Astrocyte (in vitro differentiated cells and primary cell): ENCODE results near the gene FAM131A.

ENCODE experiments used
- EZH2 ChIP-seq: IDR thresholded peaks from 2 replicates; pipeline ENCODE4 v1.6.1; 2012; ENCODE audit warnings: mild to moderate bottlenecking, low read length, inconsistent platforms; ENCODE audit not compliant: insufficient read depth
- TF ChIP-seq, protein P1 (sequence below): IDR thresholded peaks from 2 replicates; pipeline ENCODE4 v1.5.1; 2011; ENCODE audit warnings: low read depth, mild to moderate bottlenecking, inconsistent platforms, low read length, moderate library complexity; ENCODE audit not compliant: insufficient read depth

DNA sequence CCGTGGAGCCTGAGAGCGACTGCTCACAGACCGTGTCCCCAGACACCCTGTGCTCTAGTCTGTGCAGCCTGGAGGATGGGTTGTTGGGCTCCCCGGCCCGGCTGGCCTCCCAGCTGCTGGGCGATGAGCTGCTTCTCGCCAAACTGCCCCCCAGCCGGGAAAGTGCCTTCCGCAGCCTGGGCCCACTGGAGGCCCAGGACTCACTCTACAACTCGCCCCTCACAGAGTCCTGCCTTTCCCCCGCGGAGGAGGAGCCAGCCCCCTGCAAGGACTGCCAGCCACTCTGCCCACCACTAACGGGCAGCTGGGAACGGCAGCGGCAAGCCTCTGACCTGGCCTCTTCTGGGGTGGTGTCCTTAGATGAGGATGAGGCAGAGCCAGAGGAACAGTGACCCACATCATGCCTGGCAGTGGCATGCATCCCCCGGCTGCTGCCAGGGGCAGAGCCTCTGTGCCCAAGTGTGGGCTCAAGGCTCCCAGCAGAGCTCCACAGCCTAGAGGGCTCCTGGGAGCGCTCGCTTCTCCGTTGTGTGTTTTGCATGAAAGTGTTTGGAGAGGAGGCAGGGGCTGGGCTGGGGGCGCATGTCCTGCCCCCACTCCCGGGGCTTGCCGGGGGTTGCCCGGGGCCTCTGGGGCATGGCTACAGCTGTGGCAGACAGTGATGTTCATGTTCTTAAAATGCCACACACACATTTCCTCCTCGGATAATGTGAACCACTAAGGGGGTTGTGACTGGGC, 7.3 kb downstream of the FAM131A start:
- TF ChIP-seq, protein P1, sequence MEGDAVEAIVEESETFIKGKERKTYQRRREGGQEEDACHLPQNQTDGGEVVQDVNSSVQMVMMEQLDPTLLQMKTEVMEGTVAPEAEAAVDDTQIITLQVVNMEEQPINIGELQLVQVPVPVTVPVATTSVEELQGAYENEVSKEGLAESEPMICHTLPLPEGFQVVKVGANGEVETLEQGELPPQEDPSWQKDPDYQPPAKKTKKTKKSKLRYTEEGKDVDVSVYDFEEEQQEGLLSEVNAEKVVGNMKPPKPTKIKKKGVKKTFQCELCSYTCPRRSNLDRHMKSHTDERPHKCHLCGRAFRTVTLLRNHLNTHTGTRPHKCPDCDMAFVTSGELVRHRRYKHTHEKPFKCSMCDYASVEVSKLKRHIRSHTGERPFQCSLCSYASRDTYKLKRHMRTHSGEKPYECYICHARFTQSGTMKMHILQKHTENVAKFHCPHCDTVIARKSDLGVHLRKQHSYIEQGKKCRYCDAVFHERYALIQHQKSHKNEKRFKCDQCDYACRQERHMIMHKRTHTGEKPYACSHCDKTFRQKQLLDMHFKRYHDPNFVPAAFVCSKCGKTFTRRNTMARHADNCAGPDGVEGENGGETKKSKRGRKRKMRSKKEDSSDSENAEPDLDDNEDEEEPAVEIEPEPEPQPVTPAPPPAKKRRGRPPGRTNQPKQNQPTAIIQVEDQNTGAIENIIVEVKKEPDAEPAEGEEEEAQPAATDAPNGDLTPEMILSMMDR, result no peak
- TF ChIP-seq EZH2, result no peak
